DOHH2 (cell line): ENCODE results near the gene CASP2.
A peak's percentile ranks its signal among the peaks of the same experiment; 100 is the strongest.

Experiments
- H3F3A ChIP-seq: fragments of 200-600 bp; sonication (generic), shearing (Covaris generic); 2 replicates; pipeline ENCODE4 v1.6.0; 2016; ENCODE audit warnings: antibody characterized with exemption, mild to moderate bottlenecking; ENCODE audit not compliant: control insufficient read depth, insufficient read depth
- H3K27ac ChIP-seq: fragments of 200-600 bp; sonication (generic); 2 replicates; pipeline ENCODE4 v1.5.1; 2014; ENCODE audit warnings: low read depth, mild to moderate bottlenecking, low read length, moderate library complexity
- H3K27me3 ChIP-seq: fragments of 200-600 bp; sonication (generic); 2 replicates; pipeline ENCODE4 v1.6.1; 2014; ENCODE audit warnings: mild to moderate bottlenecking, low read length, mixed read lengths; ENCODE audit not compliant: control insufficient read depth
- H3K36me3 ChIP-seq: fragments of 200-600 bp; sonication (generic); 2 replicates; pipeline ENCODE4 v1.6.1; 2014; ENCODE audit warnings: mild to moderate bottlenecking, low read length, moderate library complexity, mixed read lengths; ENCODE audit not compliant: control insufficient read depth
- H3K4me1 ChIP-seq: fragments of 200-600 bp; sonication (generic); 2 replicates; pipeline ENCODE4 v1.6.1; 2014; ENCODE audit warnings: mild to moderate bottlenecking, low read length, mixed read lengths; ENCODE audit not compliant: control insufficient read depth
- H3K4me2 ChIP-seq: fragments of 200-600 bp; sonication (generic); 2 replicates; pipeline ENCODE4 v1.6.0; 2014; ENCODE audit warnings: mild to moderate bottlenecking, low read length, moderate library complexity
- H3K4me3 ChIP-seq: fragments of 200-600 bp; sonication (generic); 2 replicates; pipeline ENCODE4 v1.5.1; 2014; ENCODE audit warnings: mild to moderate bottlenecking, low read length, mixed read lengths
- H3K79me2 ChIP-seq: fragments of 200-600 bp; sonication (generic); 2 replicates; pipeline ENCODE4 v1.6.1; 2014; ENCODE audit warnings: mild to moderate bottlenecking, low read length, mixed read lengths; ENCODE audit not compliant: control insufficient read depth
- H3K9me2 ChIP-seq: fragments of 200-600 bp; sonication (generic); replicated peaks from 2 replicates; pipeline ENCODE4 v1.6.1; 2014; ENCODE audit warnings: mild to moderate bottlenecking, low read length, mixed read lengths; ENCODE audit not compliant: control insufficient read depth
- H3K9me3 ChIP-seq: fragments of 200-600 bp; sonication (generic); 2 replicates; pipeline ENCODE4 v1.6.1; 2014; ENCODE audit warnings: antibody characterized with exemption, low read length, mixed read lengths; ENCODE audit not compliant: control insufficient read depth, insufficient read depth
- H4K20me1 ChIP-seq: fragments of 200-600 bp; sonication (generic); 2 replicates; pipeline ENCODE4 v1.6.0; 2014; ENCODE audit warnings: low read depth, mild to moderate bottlenecking, antibody characterized with exemption, low read length, moderate library complexity; ENCODE audit not compliant: control insufficient read depth, insufficient read depth
- EZH2phosphoT487 ChIP-seq: fragments of 200-600 bp; sonication (generic); IDR thresholded peaks from 2 replicates; pipeline ENCODE4 v1.6.1; 2017; ENCODE audit warnings: borderline replicate concordance, mild to moderate bottlenecking, antibody characterized with exemption, low read length, moderate library complexity, mixed read lengths
- TF ChIP-seq, protein P1 (sequence below): fragments of 200-600 bp; sonication (generic); IDR thresholded peaks from one replicate; pipeline ENCODE4 v1.5.1; 2014; ENCODE audit warnings: antibody characterized with exemption, mild to moderate bottlenecking, low read depth, low read length; ENCODE audit not compliant: poor library complexity, severe bottlenecking

CASP2 gene

DNA sequence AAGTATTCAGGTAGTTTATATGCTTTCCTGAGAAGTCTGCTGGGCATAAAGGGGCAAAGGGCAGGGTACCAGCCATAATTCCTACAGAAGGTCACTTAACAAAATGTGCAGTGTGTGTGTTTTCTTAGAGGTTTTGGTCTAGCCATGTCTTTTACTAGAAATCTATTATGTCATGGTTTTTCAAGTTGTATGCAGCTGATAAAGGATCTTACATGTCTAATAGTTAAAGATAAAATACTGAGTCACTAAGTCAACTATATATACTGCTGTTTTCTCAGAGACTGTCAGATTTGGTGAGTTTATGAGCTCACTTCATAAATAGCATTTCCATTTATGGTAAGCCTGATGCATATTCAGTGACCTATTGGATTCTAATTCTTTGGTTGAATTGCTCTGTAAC, 7.7 kb downstream of the CASP2 start:
- Histone ChIP-seq H3K27ac (no peak overlapping the region), H3K79me2 (peaks cover 81% of the 10 kb centered on the region), H3K4me3 (no peak overlapping the region), H3K36me3 (peaks cover 97% of the 10 kb centered on the region), H3F3A (peaks cover 9% of the 10 kb centered on the region), H3K9me2 (no peaks in the 10 kb centered on the region), H3K9me3 (no peaks in the 10 kb centered on the region), H3K4me2 (0 out of 2 replicates have a peak overlapping the region, but pooled peaks have one; percentile 3), H3K27me3 (no peaks in the 10 kb centered on the region), H4K20me1 (peaks cover 28% of the 10 kb centered on the region), H3K4me1 (peaks cover 53% of the 10 kb centered on the region)
- no peak for TF ChIP-seq EZH2phosphoT487
- TF ChIP-seq, protein P1, sequence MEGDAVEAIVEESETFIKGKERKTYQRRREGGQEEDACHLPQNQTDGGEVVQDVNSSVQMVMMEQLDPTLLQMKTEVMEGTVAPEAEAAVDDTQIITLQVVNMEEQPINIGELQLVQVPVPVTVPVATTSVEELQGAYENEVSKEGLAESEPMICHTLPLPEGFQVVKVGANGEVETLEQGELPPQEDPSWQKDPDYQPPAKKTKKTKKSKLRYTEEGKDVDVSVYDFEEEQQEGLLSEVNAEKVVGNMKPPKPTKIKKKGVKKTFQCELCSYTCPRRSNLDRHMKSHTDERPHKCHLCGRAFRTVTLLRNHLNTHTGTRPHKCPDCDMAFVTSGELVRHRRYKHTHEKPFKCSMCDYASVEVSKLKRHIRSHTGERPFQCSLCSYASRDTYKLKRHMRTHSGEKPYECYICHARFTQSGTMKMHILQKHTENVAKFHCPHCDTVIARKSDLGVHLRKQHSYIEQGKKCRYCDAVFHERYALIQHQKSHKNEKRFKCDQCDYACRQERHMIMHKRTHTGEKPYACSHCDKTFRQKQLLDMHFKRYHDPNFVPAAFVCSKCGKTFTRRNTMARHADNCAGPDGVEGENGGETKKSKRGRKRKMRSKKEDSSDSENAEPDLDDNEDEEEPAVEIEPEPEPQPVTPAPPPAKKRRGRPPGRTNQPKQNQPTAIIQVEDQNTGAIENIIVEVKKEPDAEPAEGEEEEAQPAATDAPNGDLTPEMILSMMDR, result no peak

DNA sequence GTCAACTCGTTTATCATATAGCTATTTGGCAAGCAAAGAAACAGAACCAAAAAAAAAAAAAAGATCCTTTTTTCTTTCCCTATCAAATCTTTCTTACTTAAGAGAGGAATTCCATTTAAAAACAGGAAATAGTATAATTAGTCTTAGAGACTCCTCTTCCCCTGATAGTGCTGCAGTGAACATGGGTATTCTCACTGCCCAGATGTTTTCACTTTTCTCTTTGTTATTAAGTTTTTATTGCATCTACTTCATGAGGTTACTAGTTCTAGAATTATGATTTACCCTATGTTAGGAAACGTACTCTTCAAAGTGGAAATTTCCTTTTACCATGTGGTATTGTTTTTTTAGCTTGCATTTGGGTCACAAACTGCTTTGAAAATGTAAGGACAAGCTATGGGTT, 8.5 kb downstream of the CASP2 start:
- TF ChIP-seq, protein P1, result no peak
- TF ChIP-seq EZH2phosphoT487, result no peak
- no peaks in the 10 kb centered on the region for H3K9me2 ChIP-seq
- peaks cover 11% of the 10 kb centered on the region for H3F3A ChIP-seq
- no peak overlapping the region for H3K27ac ChIP-seq
- peaks cover 47% of the 10 kb centered on the region for H3K4me1 ChIP-seq
- H3K9me3 ChIP-seq, result no peaks in the 10 kb centered on the region
- peaks cover 23% of the 10 kb centered on the region for H4K20me1 ChIP-seq
- H3K4me2 ChIP-seq, result 0 out of 2 replicates have a peak overlapping the region, but pooled peaks have one; percentile 3
- H3K79me2 ChIP-seq, result peaks cover 73% of the 10 kb centered on the region
- H3K4me3 ChIP-seq, result no peak overlapping the region
- H3K27me3 ChIP-seq, result no peaks in the 10 kb centered on the region
- H3K36me3 ChIP-seq, result peaks cover 97% of the 10 kb centered on the region

DNA sequence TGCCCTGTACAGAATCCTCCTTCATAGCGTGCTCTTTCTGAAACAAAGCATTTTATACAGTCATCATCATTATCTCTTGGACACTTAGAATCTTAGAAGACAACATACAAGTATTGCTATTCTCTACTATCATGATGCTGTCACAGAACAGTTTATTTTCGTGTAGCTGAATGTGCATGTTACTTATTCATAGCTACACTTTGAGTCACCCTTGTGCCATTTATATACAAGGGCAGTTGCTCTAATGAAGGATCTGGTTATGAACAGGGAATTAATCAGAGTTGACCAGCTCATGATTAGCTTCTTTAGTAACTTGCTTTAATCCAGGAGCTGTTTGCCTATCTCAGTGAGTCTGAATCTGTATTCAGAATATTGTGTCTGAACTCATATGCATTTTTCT, 11.2 kb downstream of the CASP2 start:
- no peak overlapping the region for H3K4me3 ChIP-seq
- no peaks in the 10 kb centered on the region for H3K9me3 ChIP-seq
- peaks cover 11% of the 10 kb centered on the region for H3F3A ChIP-seq
- H3K27me3 ChIP-seq, result no peaks in the 10 kb centered on the region
- H3K27ac ChIP-seq, result no peak overlapping the region
- no peaks in the 10 kb centered on the region for H3K9me2 ChIP-seq
- TF ChIP-seq EZH2phosphoT487, result no peak
- TF ChIP-seq, protein P1, result no peak
- peaks cover 95% of the 10 kb centered on the region for H3K36me3 ChIP-seq
- peaks cover 14% of the 10 kb centered on the region for H4K20me1 ChIP-seq
- peaks cover 50% of the 10 kb centered on the region for H3K79me2 ChIP-seq
- H3K4me1 ChIP-seq, result peaks cover 28% of the 10 kb centered on the region
- H3K4me2 ChIP-seq, result no peak overlapping the region
